ENCODE measurements around the gene PLEKHA6. TPM values are rescaled to one million over a fixed set of nuclear protein-coding genes. Genes with fewer than 3 reads are reported as not detected.
"Not testable (repeated sequence)": the region's sequence is repeated elsewhere in the genome, so short reads cannot be mapped to it uniquely, and the experiment has no call there.

PLEKHA6 gene
- total RNA-seq, 4 donors from 2014 or later, result 8.7 to 17.8 (median 11.4) TPM

DNA sequence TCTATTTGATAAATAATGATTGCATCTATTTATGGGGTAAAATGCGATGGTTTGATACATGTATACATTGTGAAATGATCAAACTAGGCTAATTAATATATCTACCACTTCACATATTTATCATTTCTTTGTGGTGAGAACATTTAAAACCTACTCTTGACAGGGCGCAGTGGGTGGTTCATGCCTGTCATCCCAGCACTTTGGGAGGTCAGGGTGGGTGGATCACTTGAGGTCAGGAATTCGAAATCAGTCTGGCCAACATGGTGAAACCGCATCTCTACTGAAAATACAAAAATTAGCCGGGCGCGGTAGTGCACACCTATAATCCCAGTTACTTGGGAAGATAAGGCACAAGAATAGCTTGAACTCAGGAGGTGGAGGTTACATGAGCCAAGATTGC, 25.3 kb downstream of the PLEKHA6 start:
- peaks cover 66% of the 10 kb centered on the region for H3K27me3 ChIP-seq

DNA sequence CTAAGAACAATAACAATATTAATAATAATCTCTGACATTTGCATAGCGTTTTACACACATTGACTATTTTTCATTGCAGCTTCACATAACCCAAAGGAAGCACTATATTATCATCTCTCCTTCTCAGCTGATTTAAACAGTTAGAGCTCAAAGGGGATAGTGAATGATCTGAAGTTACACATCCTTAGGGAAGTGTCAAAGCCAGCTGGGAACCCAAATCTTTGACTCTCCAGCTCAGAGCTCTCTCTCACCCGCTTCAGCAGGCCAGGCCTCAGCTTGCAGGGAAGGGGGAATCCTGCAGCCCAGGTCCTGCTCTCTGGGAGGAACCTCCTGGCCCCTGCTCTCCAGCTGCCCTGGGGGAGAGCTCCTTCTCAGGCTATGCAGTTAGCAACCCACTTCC, 26.3 kb downstream of the PLEKHA6 start:
- ATAC-seq, result no peak
- Histone ChIP-seq H3K9me3 (no peaks in the 10 kb centered on the region), H3K4me3 (no peak overlapping the region), H3K27ac (no peak overlapping the region), H3K36me3 (no peaks in the 10 kb centered on the region), H3K27me3 (peaks cover 70% of the 10 kb centered on the region), H3K4me1 (peaks cover 0 to 7% (median 0%) of the 10 kb centered on the region in 3 donors)
- TF ChIP-seq POLR2A (IDR thresholded peaks at IDR 0.05) (no peak), EP300 (IDR thresholded peaks at IDR 0.05) (no peak), POLR2AphosphoS5 (IDR thresholded peaks at IDR 0.05) (no peak)
- TF ChIP-seq, protein P1, sequence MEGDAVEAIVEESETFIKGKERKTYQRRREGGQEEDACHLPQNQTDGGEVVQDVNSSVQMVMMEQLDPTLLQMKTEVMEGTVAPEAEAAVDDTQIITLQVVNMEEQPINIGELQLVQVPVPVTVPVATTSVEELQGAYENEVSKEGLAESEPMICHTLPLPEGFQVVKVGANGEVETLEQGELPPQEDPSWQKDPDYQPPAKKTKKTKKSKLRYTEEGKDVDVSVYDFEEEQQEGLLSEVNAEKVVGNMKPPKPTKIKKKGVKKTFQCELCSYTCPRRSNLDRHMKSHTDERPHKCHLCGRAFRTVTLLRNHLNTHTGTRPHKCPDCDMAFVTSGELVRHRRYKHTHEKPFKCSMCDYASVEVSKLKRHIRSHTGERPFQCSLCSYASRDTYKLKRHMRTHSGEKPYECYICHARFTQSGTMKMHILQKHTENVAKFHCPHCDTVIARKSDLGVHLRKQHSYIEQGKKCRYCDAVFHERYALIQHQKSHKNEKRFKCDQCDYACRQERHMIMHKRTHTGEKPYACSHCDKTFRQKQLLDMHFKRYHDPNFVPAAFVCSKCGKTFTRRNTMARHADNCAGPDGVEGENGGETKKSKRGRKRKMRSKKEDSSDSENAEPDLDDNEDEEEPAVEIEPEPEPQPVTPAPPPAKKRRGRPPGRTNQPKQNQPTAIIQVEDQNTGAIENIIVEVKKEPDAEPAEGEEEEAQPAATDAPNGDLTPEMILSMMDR (IDR thresholded peaks at IDR 0.05), result no peak
- 45 to 65% methylated on average over 1 to 2 of the region's 2 CpGs for WGBS, 2 donors (ENCODE audit: low coverage in 1 of 2)

More for the DNA sequence above, 25.3 kb downstream of the PLEKHA6 start:
- Histone ChIP-seq H3K27ac (no peak overlapping the region), H3K4me3 (no peak overlapping the region), H3K9me3 (no peaks in the 10 kb centered on the region), H3K36me3 (no peaks in the 10 kb centered on the region), H3K4me1 (peaks cover 0 to 18% (median 0%) of the 10 kb centered on the region in 3 donors)
- ATAC-seq, result no peak
- 87 to 95% methylated on average over 7 of the region's 7 CpGs for WGBS, 2 donors (ENCODE audit: low coverage in 1 of 2)
- no peak for TF ChIP-seq POLR2A (IDR thresholded peaks at IDR 0.05)

DNA sequence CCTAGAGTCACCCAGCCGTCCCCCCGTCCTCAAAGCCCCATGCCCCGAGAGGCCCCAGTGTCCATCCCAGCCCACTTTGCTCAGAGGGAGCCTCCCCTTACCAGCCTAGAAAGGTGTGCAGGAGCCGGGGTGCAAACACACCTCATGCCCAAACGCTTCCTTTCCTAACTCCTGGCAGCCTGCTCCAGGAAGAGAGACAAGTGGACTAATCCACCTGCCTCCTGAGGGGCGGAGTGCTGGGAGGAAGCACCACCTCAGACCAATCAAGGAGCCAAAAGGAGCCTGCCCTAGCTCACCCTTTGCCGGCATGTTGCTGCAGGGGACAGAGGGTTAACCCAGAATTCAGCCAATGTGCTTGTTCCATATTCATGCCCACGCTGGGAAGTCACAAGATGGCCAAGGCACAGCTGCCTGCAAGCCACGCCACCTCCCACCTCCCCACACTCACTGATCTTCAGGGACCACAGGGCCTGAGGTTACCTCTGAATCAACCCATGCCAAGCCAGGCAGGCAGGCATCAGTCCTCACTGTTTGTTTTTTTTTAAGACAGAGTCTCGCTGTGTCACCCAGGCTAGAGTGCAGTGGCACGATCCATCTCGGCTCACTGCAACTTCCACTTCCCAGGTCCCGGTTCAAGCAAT, 27.8 kb downstream of the PLEKHA6 start:
- no peak for TF ChIP-seq POLR2AphosphoS5 (IDR thresholded peaks at IDR 0.05)
- TF ChIP-seq, protein P1 (IDR thresholded peaks at IDR 0.05), result no peak
- TF ChIP-seq EP300 (IDR thresholded peaks at IDR 0.05), result no peak
- TF ChIP-seq POLR2A (IDR thresholded peaks at IDR 0.05), result no peak
- Histone ChIP-seq H3K27ac (no peak overlapping the region), H3K9me3 (no peaks in the 10 kb centered on the region), H3K4me3 (no peak overlapping the region), H3K36me3 (no peaks in the 10 kb centered on the region), H3K4me1 (peaks cover 0 to 5% (median 0%) of the 10 kb centered on the region in 3 donors), H3K27me3 (peaks cover 57% of the 10 kb centered on the region)
- WGBS, 2 donors (ENCODE audit: low coverage in 1 of 2), result 90 to 100% methylated on average over 3 to 4 of the region's 13 CpGs
- ATAC-seq, result no peak

DNA sequence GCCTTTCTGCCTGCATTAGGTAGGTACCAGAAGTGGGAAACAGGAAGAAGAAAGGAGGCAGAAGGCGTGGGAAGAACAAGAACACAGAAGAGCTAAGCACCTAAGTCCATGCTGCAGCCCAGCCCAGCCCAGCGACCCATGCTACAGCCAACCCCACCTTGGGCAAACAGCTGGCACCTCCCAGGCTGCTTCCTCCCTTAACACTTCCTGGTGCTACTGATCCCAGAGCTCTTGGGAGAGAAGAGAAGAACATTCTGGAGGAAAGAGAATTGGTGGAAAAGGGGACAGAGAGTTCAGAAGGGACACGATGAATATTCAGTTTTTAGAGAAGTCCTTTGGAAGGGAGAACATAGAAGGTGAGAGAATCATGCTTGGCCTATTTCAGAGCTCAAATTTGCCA, 28.5 kb downstream of the PLEKHA6 start:
- Histone ChIP-seq H3K27me3 (peaks cover 51% of the 10 kb centered on the region), H3K4me3 (no peak overlapping the region), H3K4me1 (no peaks in the 10 kb centered on the region), H3K9me3 (no peaks in the 10 kb centered on the region), H3K36me3 (no peaks in the 10 kb centered on the region), H3K27ac (no peak overlapping the region)
- WGBS, 2 donors (ENCODE audit: low coverage in 1 of 2), result 73 to 75% methylated on average over 2 to 3 of the region's 3 CpGs
- ATAC-seq, result no peak
- TF ChIP-seq POLR2AphosphoS5 (IDR thresholded peaks at IDR 0.05) (no peak), EP300 (IDR thresholded peaks at IDR 0.05) (no peak), POLR2A (IDR thresholded peaks at IDR 0.05) (no peak)
- TF ChIP-seq, protein P1 (IDR thresholded peaks at IDR 0.05), result no peak

DNA sequence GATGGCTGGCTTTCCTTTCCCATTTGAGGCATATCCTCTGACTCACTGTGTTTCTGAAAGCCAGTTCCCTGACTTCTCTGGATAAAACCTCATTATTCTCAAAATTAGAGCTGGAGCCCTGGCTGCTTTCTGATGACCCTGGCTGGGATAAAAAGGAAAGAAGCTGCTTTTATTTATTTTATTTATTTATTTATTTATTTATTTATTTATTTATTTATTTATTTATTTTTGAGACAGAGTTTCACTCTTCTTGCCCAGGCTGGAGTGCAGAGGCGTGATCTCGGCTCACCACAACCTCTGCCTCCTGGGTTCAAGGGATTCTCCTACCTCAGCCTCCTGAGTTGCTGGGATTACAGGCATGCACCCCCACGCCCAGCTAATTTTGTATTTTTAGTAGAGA, 31.9 kb downstream of the PLEKHA6 start:
- 83% methylated on average over 1 of the region's 3 CpGs; no CpG with 5 or more reads in 1 of the 2 donors for WGBS, 2 donors (ENCODE audit: low coverage in 1 of 2)
- ATAC-seq, H3K9me3 ChIP-seq: not testable (repeated sequence)

DNA sequence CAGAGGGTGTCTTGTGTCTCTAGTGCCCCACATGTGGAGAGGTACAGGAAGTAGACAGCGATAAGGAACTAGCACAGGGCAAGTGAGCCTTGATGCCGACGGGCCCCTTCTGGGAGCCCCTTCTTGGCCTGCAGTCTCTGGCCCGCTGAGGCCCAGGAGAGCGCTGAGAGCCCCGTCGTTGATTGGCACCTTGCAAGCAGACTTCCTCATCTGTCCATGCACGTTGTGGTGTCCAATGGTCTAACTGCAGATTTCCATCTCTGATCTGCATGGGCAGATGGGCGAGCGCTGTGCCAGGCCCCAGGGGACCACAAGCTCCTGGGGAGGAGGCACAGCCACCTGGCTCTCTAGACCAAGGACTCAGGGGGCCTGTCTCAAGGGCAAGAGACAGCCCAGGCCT, 32.4 kb downstream of the PLEKHA6 start:
- Histone ChIP-seq H3K27me3 (peaks cover 30% of the 10 kb centered on the region), H3K27ac (no peak overlapping the region), H3K9me3 (no peaks in the 10 kb centered on the region), H3K4me3 (no peak overlapping the region), H3K4me1 (no peaks in the 10 kb centered on the region), H3K36me3 (no peaks in the 10 kb centered on the region)
- TF ChIP-seq POLR2A (IDR thresholded peaks at IDR 0.05), result no peak
- TF ChIP-seq EP300 (IDR thresholded peaks at IDR 0.05), result no peak
- TF ChIP-seq POLR2AphosphoS5 (IDR thresholded peaks at IDR 0.05), result no peak
- TF ChIP-seq, protein P1 (IDR thresholded peaks at IDR 0.05), result no peak
- 60% methylated on average over 2 of the region's 10 CpGs; no CpG with 5 or more reads in 1 of the 2 donors for WGBS, 2 donors (ENCODE audit: low coverage in 1 of 2)
- ATAC-seq, result no peak

More for the DNA sequence above, 31.9 kb downstream of the PLEKHA6 start:
- H3K36me3 ChIP-seq, H3K4me3 ChIP-seq, H3K4me1 ChIP-seq, H3K27ac ChIP-seq: not testable (repeated sequence)
- H3K27me3 ChIP-seq, result peaks cover 35% of the 10 kb centered on the region
